ENCODE results near the gene SCLT1.

- TF ChIP-seq EZH2 (IDR thresholded peaks at IDR 0.05; ENCODE audit: low read length), result no peak
- no peak for TF ChIP-seq CTCF (optimal IDR thresholded peaks at IDR 0.05 in 1 of 3, IDR thresholded peaks at IDR 0.05 in 1 of 3, conservative IDR thresholded peaks at IDR 0.05 in 1 of 3; ENCODE audit: extremely low read depth in 1 of 3, insufficient read depth in 2 of 3, low read length in 3 of 3)
These were observed 20.1 kb upstream of the SCLT1 start for GRCh38 chr4:129113434-129113833.

Data from keratinocyte (primary cell).